Measurements from ENCODE around the gene MRFAP1L1. TPM values are rescaled to one million over a fixed set of nuclear protein-coding genes. Genes with fewer than 3 reads are reported as not detected.
A peak's percentile ranks its signal among the peaks of the same experiment; 100 is the strongest.

MRFAP1L1 gene
- polyA plus RNA-seq, 1 donor: 64.1 TPM

- no peaks in the 10 kb centered on the region for H3K27me3 ChIP-seq (ENCODE audit: control insufficient read depth, insufficient read depth, low read length)
- peaks cover 3% of the 10 kb centered on the region for H3K9me3 ChIP-seq (ENCODE audit: control insufficient read depth, low read depth, low read length)
- 100% methylated on average over 1 of the region's 13 CpGs for WGBS (ENCODE audit: insufficient coverage, low lambda C conversion rate)
- DNase-seq: no peak
- peaks cover 11% of the 10 kb centered on the region for H3K36me3 ChIP-seq (ENCODE audit: control insufficient read depth, insufficient read depth, low read length)
- H3K27ac ChIP-seq (ENCODE audit: low read length): no peak overlapping the region
- no peak overlapping the region for H3K4me3 ChIP-seq (ENCODE audit: low read length)
- H3K4me1 ChIP-seq (ENCODE audit: control insufficient read depth, insufficient read depth, low read length): no peaks in the 10 kb centered on the region
Measured at GRCh38 chr4:6701371-6701770, 8.3 kb downstream of the MRFAP1L1 start.

DNA sequence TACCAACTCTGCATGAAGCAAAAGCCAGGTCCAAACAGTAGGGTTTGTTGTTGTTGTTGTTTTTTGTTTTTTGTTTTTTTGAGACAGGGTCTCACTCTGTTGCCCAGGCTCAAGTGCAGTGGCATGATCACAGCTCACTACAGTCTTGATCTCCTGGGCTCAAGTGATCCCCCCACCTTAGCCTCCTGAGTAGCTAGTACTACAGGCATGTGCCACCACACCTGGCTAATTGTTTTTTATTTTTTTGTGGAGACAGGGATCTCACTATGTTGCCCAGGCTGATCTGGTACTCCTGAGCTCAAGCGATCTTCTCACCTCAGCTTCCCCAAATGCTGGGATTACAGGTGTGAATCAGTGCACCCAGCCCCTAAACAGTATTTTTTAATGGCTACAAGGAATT lies 9.8 kb downstream of the MRFAP1L1 start:
- no peak overlapping the region for H3K4me3 ChIP-seq (ENCODE audit: low read length)
- peaks cover 7% of the 10 kb centered on the region for H3K36me3 ChIP-seq (ENCODE audit: control insufficient read depth, insufficient read depth, low read length)
- H3K27me3 ChIP-seq (ENCODE audit: control insufficient read depth, insufficient read depth, low read length): no peaks in the 10 kb centered on the region
- H3K27ac ChIP-seq (ENCODE audit: low read length): no peak overlapping the region
- DNase-seq: no peak
- WGBS (ENCODE audit: insufficient coverage, low lambda C conversion rate): no CpG with 5 or more reads among the region's 1 CpG
- peaks cover 3% of the 10 kb centered on the region for H3K9me3 ChIP-seq (ENCODE audit: control insufficient read depth, low read depth, low read length)
- peaks cover 10% of the 10 kb centered on the region for H3K4me1 ChIP-seq (ENCODE audit: control insufficient read depth, insufficient read depth, low read length)

- Histone ChIP-seq H3K4me3 (ENCODE audit: low read length) (no peak overlapping the region), H3K9me3 (ENCODE audit: control insufficient read depth, low read depth, low read length) (peaks cover 3% of the 10 kb centered on the region), H3K27me3 (ENCODE audit: control insufficient read depth, insufficient read depth, low read length) (no peaks in the 10 kb centered on the region), H3K27ac (ENCODE audit: low read length) (no peak overlapping the region), H3K36me3 (ENCODE audit: control insufficient read depth, insufficient read depth, low read length) (peaks cover 7% of the 10 kb centered on the region), H3K4me1 (ENCODE audit: control insufficient read depth, insufficient read depth, low read length) (peaks cover 12% of the 10 kb centered on the region)
- DNase-seq: peak in 1 of 2 donors; percentile 39
- WGBS (ENCODE audit: insufficient coverage, low lambda C conversion rate): no CpG with 5 or more reads among the region's 5 CpGs
Measured at GRCh38 chr4:6699388-6699787, 10.3 kb downstream of the MRFAP1L1 start.

DNA sequence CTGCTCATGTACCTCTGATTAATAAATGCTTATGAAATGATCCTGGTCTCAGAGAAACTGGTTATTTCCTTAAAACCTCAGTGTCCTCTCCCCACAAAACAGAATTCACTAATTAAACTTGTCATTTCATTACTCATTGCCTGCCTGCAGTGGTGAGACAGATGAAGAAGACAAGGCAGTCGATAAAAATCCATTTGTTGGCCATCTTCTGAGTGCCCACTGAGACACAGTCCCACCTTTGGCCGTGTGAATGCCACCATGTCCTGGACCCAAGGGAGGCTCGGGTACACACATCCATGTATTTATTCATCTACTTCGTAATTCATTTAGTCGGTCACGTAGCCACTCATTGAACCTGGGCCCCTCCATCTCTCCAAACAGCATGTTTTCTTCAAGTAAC lies 12.5 kb downstream of the MRFAP1L1 start:
- 100% methylated on average over 3 of the region's 6 CpGs for WGBS (ENCODE audit: insufficient coverage, low lambda C conversion rate)
- no peak for DNase-seq
- Histone ChIP-seq H3K36me3 (ENCODE audit: control insufficient read depth, insufficient read depth, low read length) (no peaks in the 10 kb centered on the region), H3K4me1 (ENCODE audit: control insufficient read depth, insufficient read depth, low read length) (peaks cover 27% of the 10 kb centered on the region), H3K27ac (ENCODE audit: low read length) (no peak overlapping the region), H3K9me3 (ENCODE audit: control insufficient read depth, low read depth, low read length) (no peaks in the 10 kb centered on the region), H3K27me3 (ENCODE audit: control insufficient read depth, insufficient read depth, low read length) (no peaks in the 10 kb centered on the region), H3K4me3 (ENCODE audit: low read length) (no peak overlapping the region)

DNA sequence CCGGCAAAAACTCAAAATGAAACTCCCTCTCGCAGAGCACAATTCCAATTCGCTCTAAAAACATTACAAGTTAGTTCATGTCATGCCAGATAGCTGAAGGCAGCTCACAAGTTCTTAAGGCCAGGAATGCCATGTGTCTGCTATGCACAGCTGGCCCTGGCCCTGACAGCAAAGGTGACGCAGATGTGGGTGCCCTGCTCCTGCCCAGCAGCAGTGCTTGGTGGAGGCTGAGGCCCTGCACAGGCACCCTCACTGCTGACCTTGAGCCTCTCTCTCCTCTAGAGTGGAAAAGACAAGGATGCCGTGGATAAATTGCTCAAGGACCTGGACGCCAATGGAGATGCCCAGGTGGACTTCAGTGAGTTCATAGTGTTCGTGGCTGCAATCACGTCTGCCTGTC lies 13.1 kb downstream of the MRFAP1L1 start:
- DNase-seq: no peak
- WGBS (ENCODE audit: insufficient coverage, low lambda C conversion rate): 93% methylated on average over 3 of the region's 8 CpGs
- no peaks in the 10 kb centered on the region for H3K36me3 ChIP-seq (ENCODE audit: control insufficient read depth, insufficient read depth, low read length)
- no peak overlapping the region for H3K4me3 ChIP-seq (ENCODE audit: low read length)
- H3K27ac ChIP-seq (ENCODE audit: low read length): no peak overlapping the region
- no peaks in the 10 kb centered on the region for H3K9me3 ChIP-seq (ENCODE audit: control insufficient read depth, low read depth, low read length)
- peaks cover 27% of the 10 kb centered on the region for H3K4me1 ChIP-seq (ENCODE audit: control insufficient read depth, insufficient read depth, low read length)
- H3K27me3 ChIP-seq (ENCODE audit: control insufficient read depth, insufficient read depth, low read length): no peaks in the 10 kb centered on the region

DNA sequence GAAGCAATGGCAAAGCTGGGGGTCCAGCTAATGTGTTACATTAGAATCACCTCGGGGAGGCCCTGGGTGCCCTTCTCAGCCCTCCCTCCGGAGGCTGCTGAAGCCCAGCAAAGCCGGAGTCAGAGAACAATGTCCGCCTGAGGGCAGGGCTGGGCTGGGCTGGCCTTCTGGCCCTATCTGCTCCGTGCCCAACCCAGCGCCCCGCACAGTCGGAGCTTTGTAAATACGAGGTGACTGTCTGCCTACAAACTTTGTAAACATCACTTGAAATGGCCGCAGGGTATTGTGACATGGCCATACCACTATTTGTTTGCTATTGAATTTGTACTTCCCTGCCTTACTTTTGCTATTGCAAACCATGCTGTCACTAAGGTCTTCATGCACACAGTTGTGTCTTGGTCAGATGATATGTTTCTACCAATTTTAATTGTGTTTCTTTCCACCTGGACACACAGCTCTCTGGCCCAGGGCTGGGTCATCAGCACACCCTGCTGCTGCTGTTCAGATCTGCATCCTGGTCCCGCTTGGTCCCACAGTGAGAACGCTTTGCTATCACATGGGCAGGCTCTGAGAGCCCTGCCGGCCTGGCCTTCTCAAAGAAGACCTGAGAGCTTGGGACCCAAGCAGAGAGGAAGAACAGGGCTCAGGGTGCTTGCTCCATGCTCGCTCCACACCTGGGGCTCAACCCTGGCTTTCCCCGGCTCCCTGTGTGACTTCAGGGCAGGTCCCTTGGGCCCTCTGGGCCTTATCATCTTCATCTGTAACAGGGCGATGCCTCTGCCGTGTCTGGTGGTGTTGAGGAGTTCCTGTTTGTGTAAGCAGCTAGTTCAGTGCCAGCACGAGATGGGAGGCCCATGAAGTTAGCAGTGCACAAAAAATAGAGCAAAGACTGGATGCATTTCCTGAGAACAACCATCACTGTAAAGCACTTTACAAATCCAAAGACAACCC lies 13.7 kb downstream of the MRFAP1L1 start:
- 0% methylated on average over 1 of the region's 18 CpGs for WGBS (ENCODE audit: insufficient coverage, low lambda C conversion rate)
- Histone ChIP-seq H3K36me3 (ENCODE audit: control insufficient read depth, insufficient read depth, low read length) (no peaks in the 10 kb centered on the region), H3K27me3 (ENCODE audit: control insufficient read depth, insufficient read depth, low read length) (no peaks in the 10 kb centered on the region), H3K4me3 (ENCODE audit: low read length) (no peak overlapping the region), H3K27ac (ENCODE audit: low read length) (peak overlapping the region; percentile 5), H3K9me3 (ENCODE audit: control insufficient read depth, low read depth, low read length) (no peaks in the 10 kb centered on the region), H3K4me1 (ENCODE audit: control insufficient read depth, insufficient read depth, low read length) (peaks cover 27% of the 10 kb centered on the region)
- DNase-seq: peak in 1 of 2 donors; percentile 78

GRCh38 chr4:6694177-6694901 lies 15.3 kb downstream of the MRFAP1L1 start:
- no peaks in the 10 kb centered on the region for H3K36me3 ChIP-seq (ENCODE audit: control insufficient read depth, insufficient read depth, low read length)
- H3K4me1 ChIP-seq (ENCODE audit: control insufficient read depth, insufficient read depth, low read length): peaks cover 35% of the 10 kb centered on the region
- H3K27me3 ChIP-seq (ENCODE audit: control insufficient read depth, insufficient read depth, low read length): no peaks in the 10 kb centered on the region
- DNase-seq: no peak
- no peak overlapping the region for H3K4me3 ChIP-seq (ENCODE audit: low read length)
- H3K27ac ChIP-seq (ENCODE audit: low read length): no peak overlapping the region
- no peaks in the 10 kb centered on the region for H3K9me3 ChIP-seq (ENCODE audit: control insufficient read depth, low read depth, low read length)
- WGBS (ENCODE audit: insufficient coverage, low lambda C conversion rate): 100% methylated on average over 1 of the region's 16 CpGs

GRCh38 chr4:6693231-6694176 lies 16.2 kb downstream of the MRFAP1L1 start, which contains the start of gene S100P:
S100P (plus strand) TSS chr4:6693878; CDS start chr4:6693933, 55 bp downstream.
- H3K27me3 ChIP-seq (ENCODE audit: control insufficient read depth, insufficient read depth, low read length): no peaks in the 10 kb centered on the region
- WGBS (ENCODE audit: insufficient coverage, low lambda C conversion rate): 20% methylated on average over 1 of the region's 29 CpGs
- peak in 1 of 2 donors; percentile 47 for DNase-seq
- H3K4me3 ChIP-seq (ENCODE audit: low read length): no peak within 1 kb of the TSS
- no peaks in the 10 kb centered on the region for H3K9me3 ChIP-seq (ENCODE audit: control insufficient read depth, low read depth, low read length)
- peaks cover 43% of the 10 kb centered on the region for H3K4me1 ChIP-seq (ENCODE audit: control insufficient read depth, insufficient read depth, low read length)
- H3K36me3 ChIP-seq (ENCODE audit: control insufficient read depth, insufficient read depth, low read length): no peaks in the 10 kb centered on the region
- H3K27ac ChIP-seq (ENCODE audit: low read length): no peak within 1 kb of the TSS

- Histone ChIP-seq H3K27me3 (ENCODE audit: control insufficient read depth, insufficient read depth, low read length) (no peaks in the 10 kb centered on the region), H3K9me3 (ENCODE audit: control insufficient read depth, low read depth, low read length) (no peaks in the 10 kb centered on the region), H3K4me3 (ENCODE audit: low read length) (no peak overlapping the region), H3K36me3 (ENCODE audit: control insufficient read depth, insufficient read depth, low read length) (no peaks in the 10 kb centered on the region), H3K27ac (ENCODE audit: low read length) (no peak overlapping the region), H3K4me1 (ENCODE audit: control insufficient read depth, insufficient read depth, low read length) (peaks cover 48% of the 10 kb centered on the region)
- no peak for DNase-seq
- 40% methylated on average over 1 of the region's 3 CpGs for WGBS (ENCODE audit: insufficient coverage, low lambda C conversion rate)
Measured at GRCh38 chr4:6692806-6693205, 16.9 kb downstream of the MRFAP1L1 start.

GRCh38 chr4:6692379-6692778 lies 17.3 kb downstream of the MRFAP1L1 start:
- H3K4me1 ChIP-seq (ENCODE audit: control insufficient read depth, insufficient read depth, low read length): peaks cover 48% of the 10 kb centered on the region

More at GRCh38 chr4:6692379-6692778, 17.3 kb downstream of the MRFAP1L1 start:
- WGBS (ENCODE audit: insufficient coverage, low lambda C conversion rate): no CpG with 5 or more reads among the region's 8 CpGs
- no peaks in the 10 kb centered on the region for H3K9me3 ChIP-seq (ENCODE audit: control insufficient read depth, low read depth, low read length)
- no peak overlapping the region for H3K27ac ChIP-seq (ENCODE audit: low read length)
- no peak for DNase-seq
- no peak overlapping the region for H3K4me3 ChIP-seq (ENCODE audit: low read length)
- no peaks in the 10 kb centered on the region for H3K36me3 ChIP-seq (ENCODE audit: control insufficient read depth, insufficient read depth, low read length)
- no peaks in the 10 kb centered on the region for H3K27me3 ChIP-seq (ENCODE audit: control insufficient read depth, insufficient read depth, low read length)
